GM23338 (cell line): ENCODE measurements around the gene ADA. TPM values are rescaled to one million over a fixed set of nuclear protein-coding genes. Genes with fewer than 3 reads are reported as not detected.

Source experiments
- ATAC-seq: fragments of 200-7000 bp; cut with Tn5 transposase; 3 replicates; pipeline ENCODE4 v1.9.1; 2020
- DNase-seq: peaks from one replicate; pipeline ENCODE4 v3.0.0-alpha.2; 2015; ENCODE audit warnings: low spot score
- H2AFZ ChIP-seq: fragments of 200-600 bp; sonication (generic); 2 replicates; pipeline ENCODE4 v1.8.0; 2016; ENCODE audit warnings: antibody characterized with exemption, mild to moderate bottlenecking, moderate library complexity
- H3F3A ChIP-seq: fragments of 200-600 bp; sonication (generic); replicated peaks from 2 replicates; pipeline ENCODE4 v1.8.0; 2017; ENCODE audit warnings: antibody characterized with exemption, mixed run types, low read depth
- H3K27ac ChIP-seq: fragments of 200-600 bp; sonication (generic); 2 replicates; pipeline ENCODE4 v1.6.1; 2016; ENCODE audit warnings: low read depth
- H3K27me3 ChIP-seq: fragments of 200-600 bp; sonication (generic); 2 replicates; pipeline ENCODE4 v1.8.0; 2016; ENCODE audit warnings: mild to moderate bottlenecking, mixed run types, moderate library complexity; ENCODE audit not compliant: insufficient read depth
- H3K36me3 ChIP-seq: fragments of 200-600 bp; sonication (generic); 2 replicates; pipeline ENCODE4 v1.8.0; 2016; ENCODE audit warnings: mild to moderate bottlenecking; ENCODE audit not compliant: insufficient read depth
- H3K4me1 ChIP-seq: fragments of 200-600 bp; sonication (generic); 2 replicates; pipeline ENCODE4 v1.8.0; 2016; ENCODE audit warnings: mild to moderate bottlenecking, moderate library complexity; ENCODE audit not compliant: insufficient read depth
- H3K4me2 ChIP-seq: fragments of 200-600 bp; sonication (generic); 2 replicates; pipeline ENCODE4 v1.7.1; 2017; ENCODE audit warnings: mixed run types
- H3K4me3 ChIP-seq: fragments of 200-600 bp; sonication (generic); 2 replicates; pipeline ENCODE4 v1.6.1; 2016; ENCODE audit warnings: mixed run types
- H3K79me2 ChIP-seq: fragments of 200-600 bp; sonication (generic); replicated peaks from 2 replicates; pipeline ENCODE4 v1.8.0; 2017; ENCODE audit warnings: mild to moderate bottlenecking; ENCODE audit not compliant: insufficient read depth
- H3K9me2 ChIP-seq: fragments of 200-600 bp; sonication (generic); 2 replicates; pipeline ENCODE4 v1.8.0; 2017; ENCODE audit not compliant: insufficient read depth
- H4K20me1 ChIP-seq: fragments of 200-600 bp; sonication (generic); replicated peaks from 2 replicates; pipeline ENCODE4 v1.8.0; 2017; ENCODE audit warnings: mild to moderate bottlenecking; ENCODE audit not compliant: insufficient read depth
- H3K27ac Mint-ChIP-seq: 2 replicates; pipeline ENCODE4 v1.8.0; 2020; ENCODE audit warnings: inconsistent platforms, mild to moderate bottlenecking, moderate library complexity, mixed read lengths
- H3K27me3 Mint-ChIP-seq: 3 replicates; pipeline ENCODE4 v1.8.0; 2022; ENCODE audit warnings: low read depth, mild to moderate bottlenecking, moderate library complexity, mixed read lengths, inconsistent platforms; ENCODE audit not compliant: insufficient read depth, poor library complexity
- H3K36me3 Mint-ChIP-seq: 3 replicates; pipeline ENCODE4 v1.8.0; 2021; ENCODE audit warnings: low read depth, mild to moderate bottlenecking, inconsistent platforms, moderate library complexity, mixed read lengths
- H3K4me1 Mint-ChIP-seq: 3 replicates; pipeline ENCODE4 v1.8.0; 2020; ENCODE audit warnings: mild to moderate bottlenecking, inconsistent platforms, mixed read lengths
- H3K4me3 Mint-ChIP-seq: 3 replicates; pipeline ENCODE4 v1.8.0; 2021; ENCODE audit warnings: moderate library complexity, mild to moderate bottlenecking, inconsistent platforms, mixed read lengths
- H3K9me3 Mint-ChIP-seq: 3 replicates; pipeline ENCODE4 v1.8.0; 2020; ENCODE audit warnings: moderate library complexity, mild to moderate bottlenecking, inconsistent platforms, mixed read lengths
- CREB1 ChIP-seq: fragments of 250-450 bp; sonication (Bioruptor Pico); IDR thresholded peaks from 2 replicates; pipeline ENCODE4 v1.5.0; 2020; ENCODE audit warnings: low read depth, mild to moderate bottlenecking, moderate library complexity
- EZH2 ChIP-seq: fragments of 200-600 bp; sonication (generic); IDR thresholded peaks from one replicate; pipeline ENCODE4 v1.8.0; 2017; ENCODE audit warnings: antibody characterized with exemption, mild to moderate bottlenecking, low read depth; ENCODE audit not compliant: unreplicated experiment
- EZH2phosphoT487 ChIP-seq: fragments of 200-600 bp; sonication (generic); IDR thresholded peaks from one replicate; pipeline ENCODE4 v1.8.1; 2018; ENCODE audit warnings: antibody characterized with exemption; ENCODE audit not compliant: unreplicated experiment
- JUNB ChIP-seq: IDR thresholded peaks from one replicate; pipeline ENCODE4 v1.6.1; 2016; ENCODE audit warnings: antibody characterized with exemption; ENCODE audit not compliant: unreplicated experiment
- NANOG ChIP-seq: IDR thresholded peaks from 2 replicates; pipeline ENCODE4 v1.6.1; 2016; ENCODE audit warnings: antibody characterized with exemption, borderline replicate concordance
- POLR2AphosphoS5 ChIP-seq: IDR thresholded peaks from 2 replicates; pipeline ENCODE4 v1.6.1; 2016; ENCODE audit warnings: antibody characterized with exemption, low read depth
- STAT1 ChIP-seq: IDR thresholded peaks from one replicate; pipeline ENCODE4 v1.6.1; 2016; ENCODE audit warnings: antibody characterized with exemption; ENCODE audit not compliant: unreplicated experiment
- ZNF114 ChIP-seq: fragments of 250-450 bp; sonication (Bioruptor Pico); IDR thresholded peaks from 2 replicates; pipeline ENCODE4 v1.5.0; 2020; ENCODE audit warnings: mild to moderate bottlenecking, moderate library complexity
- ZNF331 ChIP-seq: fragments of 250-450 bp; sonication (Bioruptor Pico); IDR thresholded peaks from 2 replicates; pipeline ENCODE4 v1.5.0; 2020; ENCODE audit warnings: low read depth, mild to moderate bottlenecking, moderate library complexity
- polyA plus RNA-seq: library from polyadenylated mRNA; unstranded; fragments of >200 nt; fragmentation: Nextera tagmentation; extraction: Ambion mirVana; gene quantifications from 2 replicates; pipeline ENCODE4 v1.2.1, GENCODE V29; 2016
- total RNA-seq: library from RNA; depleted of rRNA; stranded (reverse); fragments of >200 nt; shearing (Covaris generic); gene quantifications from 2 replicates; pipeline ENCODE4 v1.2.3, GENCODE V29; 2014
- TF ChIP-seq, protein P1 (sequence below): IDR thresholded peaks from 2 replicates; pipeline ENCODE4 v1.6.1; 2016; ENCODE audit warnings: antibody characterized with exemption
- TF ChIP-seq, protein P2 (sequence below): fragments of 250-450 bp; sonication (Bioruptor Pico); IDR thresholded peaks from 2 replicates; pipeline ENCODE4 v1.5.0; 2020; ENCODE audit warnings: mild to moderate bottlenecking, moderate library complexity
- TF ChIP-seq, protein P3 (sequence below), 2 experiments: fragments of 200-600 bp in 1 of 2; sonication (generic) in 1 of 2; conservative IDR thresholded peaks; 2 replicates each; pipeline versions ENCODE4 v1.5.1 to v1.6.1; 2016 to 2017; ENCODE audit warnings: antibody characterized with exemption in 2 of 2, low read depth in 2 of 2, mild to moderate bottlenecking in 2 of 2, moderate library complexity in 1 of 2
- TF ChIP-seq, protein P4 (sequence below): IDR thresholded peaks from one replicate; pipeline ENCODE4 v1.6.1; 2018; ENCODE audit warnings: antibody characterized with exemption; ENCODE audit not compliant: unreplicated experiment

ADA gene
- total and polyA plus RNA-seq, 2 experiments from 2014 or later, result 15.8 to 16.2 TPM

- no peaks in the 10 kb centered on the region for H3K36me3 ChIP-seq
- Mint-ChIP-seq H3K4me1 (peaks cover 9% of the 10 kb centered on the region; the same call in 2 of the 3 replicates), H3K27ac (no peak overlapping the region), H3K27me3 (peaks cover 11% of the 10 kb centered on the region), H3K36me3 (peaks cover 22% of the 10 kb centered on the region), H3K9me3 (peaks cover 13% of the 10 kb centered on the region), H3K4me3 (no peak overlapping the region)
- H3K4me3 ChIP-seq, result no peak overlapping the region
- no peaks in the 10 kb centered on the region for H3K4me1 ChIP-seq
- H2AFZ ChIP-seq, result no peak overlapping the region
- TF ChIP-seq ZNF114 (CRISPR knock-in tag) (no peak), ZNF331 (CRISPR knock-in tag) (no peak), POLR2AphosphoS5 (no peak), EZH2phosphoT487 (no peak), NANOG (no peak), CREB1 (CRISPR knock-in tag) (no peak), JUNB (no peak), EZH2 (no peak), STAT1 (no peak)
- TF ChIP-seq, protein P1, sequence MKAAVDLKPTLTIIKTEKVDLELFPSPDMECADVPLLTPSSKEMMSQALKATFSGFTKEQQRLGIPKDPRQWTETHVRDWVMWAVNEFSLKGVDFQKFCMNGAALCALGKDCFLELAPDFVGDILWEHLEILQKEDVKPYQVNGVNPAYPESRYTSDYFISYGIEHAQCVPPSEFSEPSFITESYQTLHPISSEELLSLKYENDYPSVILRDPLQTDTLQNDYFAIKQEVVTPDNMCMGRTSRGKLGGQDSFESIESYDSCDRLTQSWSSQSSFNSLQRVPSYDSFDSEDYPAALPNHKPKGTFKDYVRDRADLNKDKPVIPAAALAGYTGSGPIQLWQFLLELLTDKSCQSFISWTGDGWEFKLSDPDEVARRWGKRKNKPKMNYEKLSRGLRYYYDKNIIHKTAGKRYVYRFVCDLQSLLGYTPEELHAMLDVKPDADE, result no peak
- TF ChIP-seq, protein P2, sequence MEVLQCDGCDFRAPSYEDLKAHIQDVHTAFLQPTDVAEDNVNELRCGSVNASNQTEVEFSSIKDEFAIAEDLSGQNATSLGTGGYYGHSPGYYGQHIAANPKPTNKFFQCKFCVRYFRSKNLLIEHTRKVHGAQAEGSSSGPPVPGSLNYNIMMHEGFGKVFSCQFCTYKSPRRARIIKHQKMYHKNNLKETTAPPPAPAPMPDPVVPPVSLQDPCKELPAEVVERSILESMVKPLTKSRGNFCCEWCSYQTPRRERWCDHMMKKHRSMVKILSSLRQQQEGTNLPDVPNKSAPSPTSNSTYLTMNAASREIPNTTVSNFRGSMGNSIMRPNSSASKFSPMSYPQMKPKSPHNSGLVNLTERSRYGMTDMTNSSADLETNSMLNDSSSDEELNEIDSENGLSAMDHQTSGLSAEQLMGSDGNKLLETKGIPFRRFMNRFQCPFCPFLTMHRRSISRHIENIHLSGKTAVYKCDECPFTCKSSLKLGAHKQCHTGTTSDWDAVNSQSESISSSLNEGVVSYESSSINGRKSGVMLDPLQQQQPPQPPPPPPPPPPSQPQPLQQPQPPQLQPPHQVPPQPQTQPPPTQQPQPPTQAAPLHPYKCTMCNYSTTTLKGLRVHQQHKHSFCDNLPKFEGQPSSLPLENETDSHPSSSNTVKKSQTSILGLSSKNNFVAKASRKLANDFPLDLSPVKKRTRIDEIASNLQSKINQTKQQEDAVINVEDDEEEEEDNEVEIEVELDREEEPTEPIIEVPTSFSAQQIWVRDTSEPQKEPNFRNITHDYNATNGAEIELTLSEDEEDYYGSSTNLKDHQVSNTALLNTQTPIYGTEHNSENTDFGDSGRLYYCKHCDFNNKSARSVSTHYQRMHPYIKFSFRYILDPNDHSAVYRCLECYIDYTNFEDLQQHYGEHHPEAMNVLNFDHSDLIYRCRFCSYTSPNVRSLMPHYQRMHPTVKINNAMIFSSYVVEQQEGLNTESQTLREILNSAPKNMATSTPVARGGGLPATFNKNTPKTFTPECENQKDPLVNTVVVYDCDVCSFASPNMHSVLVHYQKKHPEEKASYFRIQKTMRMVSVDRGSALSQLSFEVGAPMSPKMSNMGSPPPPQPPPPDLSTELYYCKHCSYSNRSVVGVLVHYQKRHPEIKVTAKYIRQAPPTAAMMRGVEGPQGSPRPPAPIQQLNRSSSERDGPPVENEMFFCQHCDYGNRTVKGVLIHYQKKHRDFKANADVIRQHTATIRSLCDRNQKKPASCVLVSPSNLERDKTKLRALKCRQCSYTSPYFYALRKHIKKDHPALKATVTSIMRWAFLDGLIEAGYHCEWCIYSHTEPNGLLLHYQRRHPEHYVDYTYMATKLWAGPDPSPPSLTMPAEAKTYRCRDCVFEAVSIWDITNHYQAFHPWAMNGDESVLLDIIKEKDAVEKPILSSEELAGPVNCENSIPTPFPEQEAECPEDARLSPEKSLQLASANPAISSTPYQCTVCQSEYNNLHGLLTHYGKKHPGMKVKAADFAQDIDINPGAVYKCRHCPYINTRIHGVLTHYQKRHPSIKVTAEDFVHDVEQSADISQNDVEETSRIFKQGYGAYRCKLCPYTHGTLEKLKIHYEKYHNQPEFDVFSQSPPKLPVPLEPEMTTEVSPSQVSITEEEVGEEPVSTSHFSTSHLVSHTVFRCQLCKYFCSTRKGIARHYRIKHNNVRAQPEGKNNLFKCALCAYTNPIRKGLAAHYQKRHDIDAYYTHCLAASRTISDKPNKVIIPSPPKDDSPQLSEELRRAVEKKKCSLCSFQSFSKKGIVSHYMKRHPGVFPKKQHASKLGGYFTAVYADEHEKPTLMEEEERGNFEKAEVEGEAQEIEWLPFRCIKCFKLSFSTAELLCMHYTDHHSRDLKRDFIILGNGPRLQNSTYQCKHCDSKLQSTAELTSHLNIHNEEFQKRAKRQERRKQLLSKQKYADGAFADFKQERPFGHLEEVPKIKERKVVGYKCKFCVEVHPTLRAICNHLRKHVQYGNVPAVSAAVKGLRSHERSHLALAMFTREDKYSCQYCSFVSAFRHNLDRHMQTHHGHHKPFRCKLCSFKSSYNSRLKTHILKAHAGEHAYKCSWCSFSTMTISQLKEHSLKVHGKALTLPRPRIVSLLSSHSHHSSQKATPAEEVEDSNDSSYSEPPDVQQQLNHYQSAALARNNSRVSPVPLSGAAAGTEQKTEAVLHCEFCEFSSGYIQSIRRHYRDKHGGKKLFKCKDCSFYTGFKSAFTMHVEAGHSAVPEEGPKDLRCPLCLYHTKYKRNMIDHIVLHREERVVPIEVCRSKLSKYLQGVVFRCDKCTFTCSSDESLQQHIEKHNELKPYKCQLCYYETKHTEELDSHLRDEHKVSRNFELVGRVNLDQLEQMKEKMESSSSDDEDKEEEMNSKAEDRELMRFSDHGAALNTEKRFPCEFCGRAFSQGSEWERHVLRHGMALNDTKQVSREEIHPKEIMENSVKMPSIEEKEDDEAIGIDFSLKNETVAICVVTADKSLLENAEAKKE (CRISPR knock-in tag), result no peak
- TF ChIP-seq, protein P3, sequence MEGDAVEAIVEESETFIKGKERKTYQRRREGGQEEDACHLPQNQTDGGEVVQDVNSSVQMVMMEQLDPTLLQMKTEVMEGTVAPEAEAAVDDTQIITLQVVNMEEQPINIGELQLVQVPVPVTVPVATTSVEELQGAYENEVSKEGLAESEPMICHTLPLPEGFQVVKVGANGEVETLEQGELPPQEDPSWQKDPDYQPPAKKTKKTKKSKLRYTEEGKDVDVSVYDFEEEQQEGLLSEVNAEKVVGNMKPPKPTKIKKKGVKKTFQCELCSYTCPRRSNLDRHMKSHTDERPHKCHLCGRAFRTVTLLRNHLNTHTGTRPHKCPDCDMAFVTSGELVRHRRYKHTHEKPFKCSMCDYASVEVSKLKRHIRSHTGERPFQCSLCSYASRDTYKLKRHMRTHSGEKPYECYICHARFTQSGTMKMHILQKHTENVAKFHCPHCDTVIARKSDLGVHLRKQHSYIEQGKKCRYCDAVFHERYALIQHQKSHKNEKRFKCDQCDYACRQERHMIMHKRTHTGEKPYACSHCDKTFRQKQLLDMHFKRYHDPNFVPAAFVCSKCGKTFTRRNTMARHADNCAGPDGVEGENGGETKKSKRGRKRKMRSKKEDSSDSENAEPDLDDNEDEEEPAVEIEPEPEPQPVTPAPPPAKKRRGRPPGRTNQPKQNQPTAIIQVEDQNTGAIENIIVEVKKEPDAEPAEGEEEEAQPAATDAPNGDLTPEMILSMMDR (conservative IDR thresholded peaks at IDR 0.05; ENCODE audit: low read depth in 2 of 2), result no peak
- TF ChIP-seq, protein P4, sequence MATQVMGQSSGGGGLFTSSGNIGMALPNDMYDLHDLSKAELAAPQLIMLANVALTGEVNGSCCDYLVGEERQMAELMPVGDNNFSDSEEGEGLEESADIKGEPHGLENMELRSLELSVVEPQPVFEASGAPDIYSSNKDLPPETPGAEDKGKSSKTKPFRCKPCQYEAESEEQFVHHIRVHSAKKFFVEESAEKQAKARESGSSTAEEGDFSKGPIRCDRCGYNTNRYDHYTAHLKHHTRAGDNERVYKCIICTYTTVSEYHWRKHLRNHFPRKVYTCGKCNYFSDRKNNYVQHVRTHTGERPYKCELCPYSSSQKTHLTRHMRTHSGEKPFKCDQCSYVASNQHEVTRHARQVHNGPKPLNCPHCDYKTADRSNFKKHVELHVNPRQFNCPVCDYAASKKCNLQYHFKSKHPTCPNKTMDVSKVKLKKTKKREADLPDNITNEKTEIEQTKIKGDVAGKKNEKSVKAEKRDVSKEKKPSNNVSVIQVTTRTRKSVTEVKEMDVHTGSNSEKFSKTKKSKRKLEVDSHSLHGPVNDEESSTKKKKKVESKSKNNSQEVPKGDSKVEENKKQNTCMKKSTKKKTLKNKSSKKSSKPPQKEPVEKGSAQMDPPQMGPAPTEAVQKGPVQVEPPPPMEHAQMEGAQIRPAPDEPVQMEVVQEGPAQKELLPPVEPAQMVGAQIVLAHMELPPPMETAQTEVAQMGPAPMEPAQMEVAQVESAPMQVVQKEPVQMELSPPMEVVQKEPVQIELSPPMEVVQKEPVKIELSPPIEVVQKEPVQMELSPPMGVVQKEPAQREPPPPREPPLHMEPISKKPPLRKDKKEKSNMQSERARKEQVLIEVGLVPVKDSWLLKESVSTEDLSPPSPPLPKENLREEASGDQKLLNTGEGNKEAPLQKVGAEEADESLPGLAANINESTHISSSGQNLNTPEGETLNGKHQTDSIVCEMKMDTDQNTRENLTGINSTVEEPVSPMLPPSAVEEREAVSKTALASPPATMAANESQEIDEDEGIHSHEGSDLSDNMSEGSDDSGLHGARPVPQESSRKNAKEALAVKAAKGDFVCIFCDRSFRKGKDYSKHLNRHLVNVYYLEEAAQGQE, result no peak
- H3K4me2 ChIP-seq, result no peak overlapping the region
- H3K79me2 ChIP-seq, result no peaks in the 10 kb centered on the region
- no peaks in the 10 kb centered on the region for H3K9me2 ChIP-seq
- H4K20me1 ChIP-seq, result no peaks in the 10 kb centered on the region
- DNase-seq, result no peak
- H3K27me3 ChIP-seq, result no peaks in the 10 kb centered on the region
- H3K27ac ChIP-seq, result no peak overlapping the region
- no peak for ATAC-seq
- H3F3A ChIP-seq, result no peaks in the 10 kb centered on the region
Observed at GRCh38 chr20:44635877-44636276, 15.6 kb downstream of the ADA start.
